ENCODE measurements around the gene SLC46A1. TPM values are rescaled to one million over a fixed set of nuclear protein-coding genes. Genes with fewer than 3 reads are reported as not detected.

Gene SLC46A1
- total RNA-seq, 2 donors from 2014 or later = 1.8 to 3.6 TPM

- no peak for ATAC-seq
- DNase-seq (ENCODE audit: low spot score in 2 of 2) = no peak
- Mint-ChIP-seq H3K27ac (peak within 1 kb of the TSS; percentile 82 to 94), H3K36me3 (peaks cover 0 to 16% of the 10 kb centered on the region in 2 donors), H3K9me3 (no peaks in the 10 kb centered on the region)
These were observed 35.8 kb downstream of the SLC46A1 start, which contains the start of gene VTN for GRCh38 chr17:28370035-28370743. Gene VTN (minus strand): TSS chr17:28370307. CDS start chr17:28370203, 104 bp downstream.

GRCh38 chr17:28369684-28370034, 36.4 kb downstream of the SLC46A1 start:
- DNase-seq (ENCODE audit: low spot score in 2 of 2) = no peak
- ATAC-seq = no peak
- Mint-ChIP-seq H3K36me3 (peaks cover 0 to 16% of the 10 kb centered on the region in 2 donors), H3K27ac (peak overlapping the region in 1 of 2 donors; percentile 82), H3K9me3 (no peaks in the 10 kb centered on the region)

GRCh38 chr17:28368915-28369683, 36.9 kb downstream of the SLC46A1 start:
- peaks cover 0 to 16% of the 10 kb centered on the region in 2 donors for H3K36me3 Mint-ChIP-seq
- ATAC-seq = no peak
- no peak overlapping the region for H3K27ac Mint-ChIP-seq
- no peaks in the 10 kb centered on the region for H3K9me3 Mint-ChIP-seq
- no peak for DNase-seq (ENCODE audit: low spot score in 2 of 2)

- ATAC-seq (no peak), DNase-seq (ENCODE audit: low spot score in 2 of 2) (no peak)
These were observed 37.6 kb downstream of the SLC46A1 start for GRCh38 chr17:28368306-28368831.

GRCh38 chr17:28367641-28368305, 38.2 kb downstream of the SLC46A1 start:
- Mint-ChIP-seq H3K9me3 (no peaks in the 10 kb centered on the region), H3K36me3 (peaks cover 0 to 6% of the 10 kb centered on the region in 2 donors), H3K27ac (no peak overlapping the region)
- DNase-seq (ENCODE audit: low spot score in 2 of 2) (no peak), ATAC-seq (no peak)

More at GRCh38 chr17:28368306-28368831, 37.6 kb downstream of the SLC46A1 start:
- Mint-ChIP-seq H3K9me3 (no peaks in the 10 kb centered on the region), H3K27ac (no peak overlapping the region), H3K36me3 (peaks cover 0 to 11% of the 10 kb centered on the region in 2 donors)

GRCh38 chr17:28366605-28367004, 39.4 kb downstream of the SLC46A1 start:
- no peak for ATAC-seq
- H3K36me3 Mint-ChIP-seq = no peaks in the 10 kb centered on the region
- no peak for DNase-seq (ENCODE audit: low spot score in 2 of 2)
- no peaks in the 10 kb centered on the region for H3K9me3 Mint-ChIP-seq
- peak overlapping the region; percentile 37 to 74 for H3K27ac Mint-ChIP-seq

- ATAC-seq (no peak), DNase-seq (ENCODE audit: low spot score in 2 of 2) (no peak)
- Mint-ChIP-seq H3K9me3 (no peaks in the 10 kb centered on the region), H3K27ac (no peak overlapping the region), H3K36me3 (peaks cover 0 to 9% of the 10 kb centered on the region in 2 donors)
These were observed 40.5 kb downstream of the SLC46A1 start for GRCh38 chr17:28365487-28365886.

GRCh38 chr17:28364665-28365363, 41.2 kb downstream of the SLC46A1 start, which contains the start of gene SEBOX:
Gene SEBOX (minus strand): TSS chr17:28365199. CDS start chr17:28365151, 48 bp downstream.
- no peak for ATAC-seq
- H3K36me3 Mint-ChIP-seq = peaks cover 0 to 14% of the 10 kb centered on the region in 2 donors
- no peaks in the 10 kb centered on the region for H3K9me3 Mint-ChIP-seq
- no peak for DNase-seq (ENCODE audit: low spot score in 2 of 2)
- H3K27ac Mint-ChIP-seq = peak within 1 kb of the TSS in 1 of 2 donors; percentile 74

GRCh38 chr17:28363776-28364650, 42.0 kb downstream of the SLC46A1 start:
- no peak overlapping the region for H3K27ac Mint-ChIP-seq
- no peak for DNase-seq (ENCODE audit: low spot score in 2 of 2)
- H3K9me3 Mint-ChIP-seq = no peaks in the 10 kb centered on the region
- no peak for ATAC-seq
- H3K36me3 Mint-ChIP-seq = peaks cover 0 to 14% of the 10 kb centered on the region in 2 donors

GRCh38 chr17:28363186-28363585, 42.8 kb downstream of the SLC46A1 start:
- no peak for ATAC-seq
- H3K27ac Mint-ChIP-seq = peak overlapping the region in 1 of 2 donors; percentile 7
- H3K9me3 Mint-ChIP-seq = no peaks in the 10 kb centered on the region
- no peak for DNase-seq (ENCODE audit: low spot score in 2 of 2)
- H3K36me3 Mint-ChIP-seq = peaks cover 0 to 15% of the 10 kb centered on the region in 2 donors

GRCh38 chr17:28357901-28358197, 48.2 kb downstream of the SLC46A1 start:
- no peaks in the 10 kb centered on the region for H3K9me3 Mint-ChIP-seq
- H3K27ac Mint-ChIP-seq = peak overlapping the region; percentile 96 to 99
- peaks cover 7 to 32% of the 10 kb centered on the region in 2 donors for H3K36me3 Mint-ChIP-seq
- DNase-seq (ENCODE audit: low spot score in 2 of 2) (no peak), ATAC-seq (no peak)

- peak; percentile 96 for DNase-seq (ENCODE audit: low spot score in 2 of 2)
- Mint-ChIP-seq H3K27ac (peak within 1 kb of the TSS; percentile 96 to 99), H3K36me3 (peaks cover 7 to 32% of the 10 kb centered on the region in 2 donors), H3K9me3 (no peaks in the 10 kb centered on the region)
- ATAC-seq = peak; percentile 99 to 100
These were observed 48.7 kb downstream of the SLC46A1 start, which contains the start of gene POLDIP2 for GRCh38 chr17:28357061-28357900. Gene POLDIP2 (minus strand): TSS chr17:28357527. CDS start chr17:28357448, 79 bp downstream.

- H3K36me3 Mint-ChIP-seq = no peaks in the 10 kb centered on the region
- ATAC-seq = no peak
- H3K27ac Mint-ChIP-seq = peak overlapping the region in 1 of 2 donors; percentile 10
These were observed 55.7 kb downstream of the SLC46A1 start for GRCh38 chr17:28350271-28350670.

GRCh38 chr17:28348979-28349378, 57.0 kb downstream of the SLC46A1 start:
- DNase-seq (ENCODE audit: low spot score in 2 of 2) (no peak), ATAC-seq (no peak)
- H3K36me3 Mint-ChIP-seq = no peaks in the 10 kb centered on the region
- H3K9me3 Mint-ChIP-seq = no peaks in the 10 kb centered on the region
- no peak overlapping the region for H3K27ac Mint-ChIP-seq

More at GRCh38 chr17:28350271-28350670, 55.7 kb downstream of the SLC46A1 start:
- no peaks in the 10 kb centered on the region for H3K9me3 Mint-ChIP-seq
- DNase-seq (ENCODE audit: low spot score in 2 of 2) = no peak
